Activated naive CD8-positive, alpha-beta T cell treated with anti-CD3 and anti-CD28 coated beads, Interleukin-2, amount 50 U/mL, for 24 hours (primary cell): Measurements from ENCODE around the gene NEK1.
A peak's percentile ranks its signal among the peaks of the same experiment; 100 is the strongest.

Experiments
- ATAC-seq: fragments of 150-1000 bp; cut with Tn5 transposase; one replicate; pipeline ENCODE4 v1.10.0; 2021
- DNase-seq: peaks from one replicate; pipeline ENCODE4 v3.0.0; 2021
- H3K27ac Mint-ChIP-seq: one replicate; pipeline ENCODE4 v1.8.0; 2021; ENCODE audit warnings: mild to moderate bottlenecking, mixed read lengths
- H3K27me3 Mint-ChIP-seq: one replicate; pipeline ENCODE4 v1.8.0; 2021; ENCODE audit warnings: mixed read lengths
- H3K36me3 Mint-ChIP-seq: one replicate; pipeline ENCODE4 v1.8.0; 2021; ENCODE audit warnings: low read depth, mixed read lengths
- H3K4me1 Mint-ChIP-seq: one replicate; pipeline ENCODE4 v1.8.0; 2021; ENCODE audit warnings: mixed read lengths
- H3K4me3 Mint-ChIP-seq: one replicate; pipeline ENCODE4 v1.8.0; 2021; ENCODE audit warnings: mild to moderate bottlenecking, moderate library complexity, mixed read lengths
- H3K9me3 Mint-ChIP-seq: one replicate; pipeline ENCODE4 v1.8.0; 2021; ENCODE audit warnings: mixed read lengths

NEK1 gene, protein sequence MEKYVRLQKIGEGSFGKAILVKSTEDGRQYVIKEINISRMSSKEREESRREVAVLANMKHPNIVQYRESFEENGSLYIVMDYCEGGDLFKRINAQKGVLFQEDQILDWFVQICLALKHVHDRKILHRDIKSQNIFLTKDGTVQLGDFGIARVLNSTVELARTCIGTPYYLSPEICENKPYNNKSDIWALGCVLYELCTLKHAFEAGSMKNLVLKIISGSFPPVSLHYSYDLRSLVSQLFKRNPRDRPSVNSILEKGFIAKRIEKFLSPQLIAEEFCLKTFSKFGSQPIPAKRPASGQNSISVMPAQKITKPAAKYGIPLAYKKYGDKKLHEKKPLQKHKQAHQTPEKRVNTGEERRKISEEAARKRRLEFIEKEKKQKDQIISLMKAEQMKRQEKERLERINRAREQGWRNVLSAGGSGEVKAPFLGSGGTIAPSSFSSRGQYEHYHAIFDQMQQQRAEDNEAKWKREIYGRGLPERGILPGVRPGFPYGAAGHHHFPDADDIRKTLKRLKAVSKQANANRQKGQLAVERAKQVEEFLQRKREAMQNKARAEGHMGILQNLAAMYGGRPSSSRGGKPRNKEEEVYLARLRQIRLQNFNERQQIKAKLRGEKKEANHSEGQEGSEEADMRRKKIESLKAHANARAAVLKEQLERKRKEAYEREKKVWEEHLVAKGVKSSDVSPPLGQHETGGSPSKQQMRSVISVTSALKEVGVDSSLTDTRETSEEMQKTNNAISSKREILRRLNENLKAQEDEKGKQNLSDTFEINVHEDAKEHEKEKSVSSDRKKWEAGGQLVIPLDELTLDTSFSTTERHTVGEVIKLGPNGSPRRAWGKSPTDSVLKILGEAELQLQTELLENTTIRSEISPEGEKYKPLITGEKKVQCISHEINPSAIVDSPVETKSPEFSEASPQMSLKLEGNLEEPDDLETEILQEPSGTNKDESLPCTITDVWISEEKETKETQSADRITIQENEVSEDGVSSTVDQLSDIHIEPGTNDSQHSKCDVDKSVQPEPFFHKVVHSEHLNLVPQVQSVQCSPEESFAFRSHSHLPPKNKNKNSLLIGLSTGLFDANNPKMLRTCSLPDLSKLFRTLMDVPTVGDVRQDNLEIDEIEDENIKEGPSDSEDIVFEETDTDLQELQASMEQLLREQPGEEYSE (N-terminal part only)

DNA sequence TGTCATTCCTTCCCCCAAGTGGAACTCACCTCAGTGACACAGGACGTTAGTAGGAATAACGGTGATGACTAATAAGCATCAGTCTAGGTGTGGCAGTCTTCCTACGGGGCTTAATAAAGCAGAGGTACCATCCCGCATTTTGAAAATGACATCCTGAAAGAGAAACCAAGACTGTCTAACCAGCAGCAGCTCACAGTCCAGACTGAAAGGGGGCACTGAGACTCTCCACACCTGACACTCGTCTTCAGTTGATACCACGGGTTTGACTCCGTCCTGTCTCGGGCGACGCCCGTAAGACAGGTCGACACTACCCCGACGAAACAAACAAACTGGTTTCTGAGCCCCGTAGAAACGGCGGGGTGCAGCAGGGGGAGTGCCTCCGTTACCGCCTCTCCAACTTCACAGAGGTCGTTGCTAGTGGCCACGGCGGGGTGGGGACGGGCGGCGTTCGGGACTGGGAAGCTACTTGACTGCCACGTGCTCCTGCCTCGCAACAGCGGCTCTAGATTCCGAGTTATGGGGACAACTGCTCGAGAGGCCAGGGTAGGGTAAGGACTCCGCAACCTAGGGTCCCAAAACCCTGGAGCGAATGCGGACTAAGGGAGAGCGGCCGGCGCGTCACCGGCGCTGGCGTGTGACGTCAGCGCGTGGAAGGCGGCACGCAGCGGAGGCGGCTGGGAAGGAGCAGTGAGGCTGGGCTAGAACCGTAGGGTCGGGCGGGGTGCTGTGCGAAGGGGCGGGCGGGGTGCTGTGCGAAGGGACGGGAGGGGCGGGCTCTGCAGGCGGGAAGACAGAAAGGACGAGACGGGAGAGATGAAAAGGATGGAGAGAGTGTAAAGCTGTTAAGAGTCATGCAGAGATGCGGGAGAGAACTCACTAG, at the start of gene NEK1:
NEK1 (minus strand) TSS at position 593 of the 880 bp plus-strand sequence. CDS start 9,953 bp downstream, outside the sequence.
- no peaks in the 10 kb centered on the region for H3K27me3 Mint-ChIP-seq
- peaks cover 45% of the 10 kb centered on the region for H3K4me1 Mint-ChIP-seq
- peak; percentile 89 for DNase-seq

DNA sequence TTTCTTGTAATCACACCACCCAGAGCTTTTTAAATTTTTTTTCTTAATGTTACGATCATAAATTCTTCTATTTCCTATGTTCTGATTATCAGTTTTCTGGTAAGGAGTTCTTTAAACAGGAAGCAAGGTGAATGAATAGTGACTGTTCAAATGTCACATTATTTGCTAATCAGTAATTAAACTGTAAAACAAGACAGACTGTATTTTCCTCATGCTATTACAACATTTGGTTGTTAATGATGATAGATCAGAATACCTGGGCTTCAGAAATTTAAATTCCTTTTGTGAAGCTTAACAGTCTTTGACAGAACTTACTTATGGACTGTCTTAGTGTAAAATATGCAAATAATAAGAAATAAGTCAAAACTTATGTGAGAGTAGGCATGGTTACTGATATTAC, 49.4 kb upstream of the NEK1 start:
- DNase-seq (no peak), ATAC-seq (no peak)
- Mint-ChIP-seq H3K27ac (no peak overlapping the region), H3K36me3 (peaks cover 9% of the 10 kb centered on the region), H3K4me3 (peak overlapping the region; percentile 8), H3K4me1 (peaks cover 48% of the 10 kb centered on the region), H3K9me3 (peaks cover 3% of the 10 kb centered on the region), H3K27me3 (no peaks in the 10 kb centered on the region)

More for the DNA sequence above, at the start of gene NEK1:
- Mint-ChIP-seq H3K36me3 (no peaks in the 10 kb centered on the region), H3K4me3 (peak within 1 kb of the TSS; percentile 95), H3K9me3 (no peaks in the 10 kb centered on the region), H3K27ac (peak within 1 kb of the TSS; percentile 98)
- ATAC-seq: peak; percentile 94

DNA sequence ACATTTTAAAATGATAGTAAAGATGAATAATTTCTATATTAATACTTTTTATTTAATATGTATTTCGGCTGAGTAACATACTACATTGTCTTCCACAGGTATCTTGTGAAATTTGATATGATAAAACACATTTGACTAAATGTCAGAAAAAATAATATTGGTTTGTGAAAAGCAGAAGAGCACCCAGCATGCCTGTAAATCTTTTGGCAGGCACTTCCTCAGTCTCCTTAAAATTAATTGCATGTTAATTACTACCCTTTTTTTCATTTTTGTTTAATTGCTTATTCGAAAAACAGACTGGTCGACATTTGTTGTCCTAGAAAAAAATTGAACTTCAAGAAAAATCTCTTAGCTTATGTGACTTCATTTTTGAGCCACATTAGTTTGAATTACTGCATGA, 48.5 kb upstream of the NEK1 start:
- peak overlapping the region; percentile 35 for H3K27ac Mint-ChIP-seq
- DNase-seq: no peak
- peaks cover 48% of the 10 kb centered on the region for H3K4me1 Mint-ChIP-seq
- H3K36me3 Mint-ChIP-seq: peaks cover 2% of the 10 kb centered on the region
- peak overlapping the region; percentile 83 for H3K4me3 Mint-ChIP-seq
- no peaks in the 10 kb centered on the region for H3K27me3 Mint-ChIP-seq
- ATAC-seq: no peak
- no peaks in the 10 kb centered on the region for H3K9me3 Mint-ChIP-seq

DNA sequence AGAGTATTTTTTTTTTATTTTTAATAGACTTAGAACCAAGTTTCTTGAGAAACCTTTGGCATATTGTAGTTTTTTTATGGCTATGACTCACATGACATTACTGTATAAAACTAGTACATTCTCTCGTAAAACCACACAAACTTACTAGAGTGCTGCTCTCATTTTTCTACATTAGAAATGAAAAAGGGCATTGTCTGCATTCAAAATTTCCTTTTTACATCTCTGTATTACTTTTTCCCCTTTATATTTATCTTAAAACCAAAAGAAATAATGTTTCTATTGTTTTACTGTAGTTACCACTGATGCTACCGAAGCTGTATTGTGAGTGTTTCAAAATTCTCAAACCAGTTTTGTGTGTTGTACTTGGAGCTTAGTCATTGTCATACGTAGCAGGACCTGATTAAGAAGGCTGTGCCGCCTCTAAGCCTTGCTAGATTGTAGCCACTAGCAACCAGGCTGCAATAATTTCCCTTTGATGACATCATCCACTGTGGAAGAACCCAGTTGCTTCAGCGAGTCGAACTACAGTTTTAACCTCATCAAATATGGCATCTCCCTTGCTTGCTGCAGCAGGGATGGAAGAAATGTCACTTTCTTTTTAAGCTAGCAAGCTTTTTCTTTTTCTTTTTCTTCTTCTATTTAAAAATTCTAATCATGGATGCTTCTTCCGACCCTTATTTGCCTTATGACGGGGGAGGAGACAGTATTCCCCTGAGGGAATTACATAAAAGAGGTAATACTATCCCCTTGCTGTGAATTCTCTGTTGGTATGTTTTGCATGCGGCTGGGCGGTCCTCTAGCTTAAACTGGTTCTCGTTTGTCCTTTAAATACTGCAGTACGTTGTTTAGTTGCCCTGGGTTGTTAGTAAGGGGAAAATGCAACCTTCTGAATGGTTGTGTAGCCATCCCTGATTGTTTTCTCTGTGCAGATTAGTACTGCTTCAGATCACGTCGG, 47.6 kb upstream of the NEK1 start:
- H3K4me1 Mint-ChIP-seq: peaks cover 39% of the 10 kb centered on the region
- H3K9me3 Mint-ChIP-seq: no peaks in the 10 kb centered on the region
- DNase-seq (peak; percentile 54), ATAC-seq (peak; percentile 100)
- H3K27ac Mint-ChIP-seq: peak overlapping the region; percentile 92
- peak overlapping the region; percentile 83 for H3K4me3 Mint-ChIP-seq
- H3K36me3 Mint-ChIP-seq: peaks cover 5% of the 10 kb centered on the region
- no peaks in the 10 kb centered on the region for H3K27me3 Mint-ChIP-seq

DNA sequence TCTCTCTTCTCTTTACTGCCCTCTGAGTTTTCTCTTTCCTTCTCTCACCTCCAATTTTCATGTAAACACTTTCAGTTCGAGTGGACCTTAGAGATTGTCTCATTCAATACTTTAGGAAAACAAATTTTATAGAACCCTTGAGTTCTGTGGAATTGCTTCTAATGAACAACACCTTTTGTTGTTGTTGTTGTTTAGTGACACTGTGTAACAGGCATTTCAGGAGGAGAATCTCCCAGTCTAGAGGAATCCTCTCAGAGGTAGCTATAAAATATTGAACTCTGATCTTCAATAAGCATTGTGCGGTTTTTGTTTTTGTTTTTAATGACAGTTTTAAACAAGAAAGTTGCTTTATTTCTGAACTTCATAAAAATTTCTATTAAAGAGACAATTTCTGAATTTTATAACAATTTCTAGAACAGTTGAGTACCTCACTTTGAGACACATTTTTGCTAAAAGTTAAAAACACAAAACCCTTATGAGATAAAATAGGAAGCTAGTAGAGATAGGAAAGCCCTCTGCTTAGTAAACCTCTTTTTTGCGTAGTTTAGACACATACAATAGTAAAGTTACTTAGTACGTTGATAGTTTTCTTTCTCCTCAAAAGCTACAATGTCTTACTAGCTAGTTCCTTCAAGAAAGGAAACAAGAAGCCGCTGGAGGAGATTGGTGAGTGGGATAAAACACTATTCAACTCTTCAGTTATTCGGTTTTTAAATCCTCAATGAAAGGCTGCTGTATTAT, 46.8 kb upstream of the NEK1 start:
- H3K27ac Mint-ChIP-seq: peak overlapping the region; percentile 92
- no peak for DNase-seq
- no peaks in the 10 kb centered on the region for H3K27me3 Mint-ChIP-seq
- peak overlapping the region; percentile 83 for H3K4me3 Mint-ChIP-seq
- H3K36me3 Mint-ChIP-seq: peaks cover 5% of the 10 kb centered on the region
- H3K9me3 Mint-ChIP-seq: no peaks in the 10 kb centered on the region
- peaks cover 32% of the 10 kb centered on the region for H3K4me1 Mint-ChIP-seq
- no peak for ATAC-seq

DNA sequence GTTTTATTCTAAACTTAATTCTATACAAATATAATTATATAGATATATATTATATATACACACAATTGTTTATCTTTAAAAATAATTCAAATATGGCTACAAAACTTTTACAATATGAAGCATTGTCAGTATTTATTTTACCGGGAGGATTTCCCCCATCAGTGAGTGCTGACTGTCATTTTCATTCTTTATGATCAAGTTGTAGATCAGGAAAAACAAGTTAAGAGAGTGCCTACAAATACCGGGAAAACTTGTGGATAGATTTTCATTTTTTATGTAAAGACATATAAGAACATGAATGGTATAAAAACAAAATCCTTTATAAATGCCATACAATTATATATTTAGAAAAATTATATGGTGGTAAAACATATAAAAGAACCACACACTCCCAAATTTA, 45.8 kb upstream of the NEK1 start:
- Mint-ChIP-seq H3K27me3 (no peaks in the 10 kb centered on the region), H3K27ac (no peak overlapping the region), H3K4me3 (no peak overlapping the region), H3K9me3 (no peaks in the 10 kb centered on the region), H3K36me3 (peaks cover 4% of the 10 kb centered on the region), H3K4me1 (peaks cover 27% of the 10 kb centered on the region)
- no peak for DNase-seq
- no peak for ATAC-seq

DNA sequence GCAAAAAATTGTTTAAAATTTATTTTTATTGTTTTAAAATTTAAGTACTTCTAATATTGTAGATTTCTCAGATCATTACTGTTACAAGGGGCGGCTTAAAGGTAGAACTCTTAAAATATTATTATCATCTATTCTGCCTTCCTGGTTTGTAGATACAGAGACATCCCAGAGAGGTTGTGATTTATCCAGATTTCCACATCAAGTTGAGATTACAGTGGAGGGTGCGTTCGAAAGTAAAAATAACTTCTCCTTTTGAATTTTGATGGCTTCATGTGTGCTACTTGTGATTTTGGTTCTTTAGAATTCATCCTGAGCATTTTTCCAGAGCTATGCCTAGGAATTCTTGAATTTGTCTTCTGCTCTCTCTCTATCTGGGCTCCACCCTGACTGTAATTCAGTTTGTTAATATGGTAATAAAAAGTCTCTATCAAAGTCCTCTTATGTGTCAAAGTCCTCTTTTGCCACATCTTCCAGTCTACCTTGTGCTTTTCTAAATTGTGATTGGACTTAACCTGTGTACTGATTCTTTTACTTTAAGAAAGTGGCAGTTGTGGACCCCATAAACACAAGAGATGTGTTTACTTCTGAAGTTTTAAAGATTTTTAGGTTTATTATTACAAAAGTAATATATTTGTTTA, 45.2 kb upstream of the NEK1 start:
- Mint-ChIP-seq H3K36me3 (peaks cover 8% of the 10 kb centered on the region), H3K9me3 (no peaks in the 10 kb centered on the region), H3K4me3 (no peak overlapping the region)

DNA sequence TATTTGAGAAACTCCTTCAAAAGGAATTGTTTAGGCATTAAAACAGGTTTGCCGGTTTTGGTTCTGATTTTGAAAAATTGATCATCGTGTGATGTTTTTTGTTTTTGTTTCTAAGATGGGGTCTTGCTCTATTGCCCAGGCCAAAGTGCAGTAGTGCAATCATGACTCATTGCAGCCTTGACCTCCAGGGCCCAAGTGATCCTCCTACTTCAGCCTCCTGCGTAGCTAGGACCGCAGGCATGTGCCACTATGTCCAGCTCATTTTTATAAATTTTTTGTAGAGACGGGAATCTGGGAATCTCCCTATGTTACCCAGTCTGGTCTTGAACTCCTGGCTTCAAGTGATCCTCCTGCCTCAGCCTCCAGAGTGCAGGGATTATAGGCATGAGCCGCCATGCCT, 43.0 kb upstream of the NEK1 start:
- Mint-ChIP-seq H3K27me3 (no peaks in the 10 kb centered on the region), H3K4me3 (no peak overlapping the region), H3K9me3 (no peaks in the 10 kb centered on the region), H3K36me3 (peaks cover 8% of the 10 kb centered on the region), H3K4me1 (peaks cover 34% of the 10 kb centered on the region), H3K27ac (no peak overlapping the region)
- DNase-seq (no peak), ATAC-seq (no peak)

More for the DNA sequence above, 45.2 kb upstream of the NEK1 start:
- Mint-ChIP-seq H3K27ac (no peak overlapping the region), H3K27me3 (no peaks in the 10 kb centered on the region), H3K4me1 (peaks cover 33% of the 10 kb centered on the region)
- ATAC-seq (no peak), DNase-seq (no peak)

DNA sequence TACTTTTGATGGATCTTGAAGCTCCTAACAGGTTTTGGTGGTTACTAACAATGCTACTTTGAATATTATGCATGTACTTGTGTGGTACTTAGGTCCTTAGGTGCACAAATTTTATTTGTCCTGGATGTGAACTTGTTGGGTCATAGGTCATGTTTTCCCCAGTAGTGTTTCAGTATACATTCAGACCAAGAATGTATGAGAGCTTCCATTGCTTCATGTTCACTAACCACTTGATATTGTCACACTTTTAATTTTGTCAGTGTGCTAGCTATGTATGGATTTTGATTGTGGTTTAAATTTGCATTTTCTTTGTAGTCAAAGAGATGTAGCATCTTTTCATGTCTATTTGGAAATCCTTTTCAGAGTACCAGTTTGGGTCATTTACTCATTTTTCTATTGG, 40.2 kb upstream of the NEK1 start:
- H3K9me3 Mint-ChIP-seq: no peaks in the 10 kb centered on the region
- H3K36me3 Mint-ChIP-seq: peaks cover 13% of the 10 kb centered on the region
- H3K4me1 Mint-ChIP-seq: peaks cover 21% of the 10 kb centered on the region
- ATAC-seq (no peak), DNase-seq (no peak)
- H3K4me3 Mint-ChIP-seq: no peak overlapping the region
- no peaks in the 10 kb centered on the region for H3K27me3 Mint-ChIP-seq
- no peak overlapping the region for H3K27ac Mint-ChIP-seq

DNA sequence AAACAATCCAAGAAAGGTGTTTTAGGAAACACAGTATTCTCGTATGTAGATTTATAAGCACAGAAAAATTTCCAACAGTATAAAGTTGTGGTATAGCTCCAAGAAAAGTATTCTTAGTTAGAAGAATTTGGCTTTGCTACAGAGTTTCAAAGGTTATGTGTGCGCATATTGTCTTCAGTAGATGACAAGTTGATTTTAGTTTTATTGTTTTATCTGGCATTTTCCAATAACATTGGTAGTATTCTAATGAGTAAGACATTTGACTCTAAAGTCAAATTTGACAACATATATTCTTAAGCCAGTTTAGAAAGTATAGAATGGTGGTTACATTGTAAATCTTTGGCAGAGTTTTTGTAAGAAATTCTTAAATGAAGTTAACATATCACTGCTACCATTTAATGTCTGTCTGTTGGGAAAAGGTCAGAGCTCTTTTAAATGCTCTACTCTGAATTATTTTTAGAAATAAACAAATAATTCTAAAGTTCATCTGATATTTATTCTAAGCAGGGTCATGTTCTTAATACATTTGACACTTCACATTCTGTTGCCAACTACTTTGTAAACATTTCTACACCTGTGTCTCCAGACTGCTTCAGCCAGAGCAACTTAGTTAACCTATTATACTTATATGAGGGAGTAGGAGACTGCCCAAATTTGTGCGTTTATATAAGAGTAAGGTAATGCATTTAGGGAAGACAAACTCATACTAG, 38.0 kb upstream of the NEK1 start:
- Mint-ChIP-seq H3K27ac (no peak overlapping the region), H3K36me3 (peaks cover 10% of the 10 kb centered on the region), H3K4me1 (peaks cover 21% of the 10 kb centered on the region), H3K9me3 (no peaks in the 10 kb centered on the region), H3K4me3 (no peak overlapping the region), H3K27me3 (no peaks in the 10 kb centered on the region)
- DNase-seq (no peak), ATAC-seq (no peak)

DNA sequence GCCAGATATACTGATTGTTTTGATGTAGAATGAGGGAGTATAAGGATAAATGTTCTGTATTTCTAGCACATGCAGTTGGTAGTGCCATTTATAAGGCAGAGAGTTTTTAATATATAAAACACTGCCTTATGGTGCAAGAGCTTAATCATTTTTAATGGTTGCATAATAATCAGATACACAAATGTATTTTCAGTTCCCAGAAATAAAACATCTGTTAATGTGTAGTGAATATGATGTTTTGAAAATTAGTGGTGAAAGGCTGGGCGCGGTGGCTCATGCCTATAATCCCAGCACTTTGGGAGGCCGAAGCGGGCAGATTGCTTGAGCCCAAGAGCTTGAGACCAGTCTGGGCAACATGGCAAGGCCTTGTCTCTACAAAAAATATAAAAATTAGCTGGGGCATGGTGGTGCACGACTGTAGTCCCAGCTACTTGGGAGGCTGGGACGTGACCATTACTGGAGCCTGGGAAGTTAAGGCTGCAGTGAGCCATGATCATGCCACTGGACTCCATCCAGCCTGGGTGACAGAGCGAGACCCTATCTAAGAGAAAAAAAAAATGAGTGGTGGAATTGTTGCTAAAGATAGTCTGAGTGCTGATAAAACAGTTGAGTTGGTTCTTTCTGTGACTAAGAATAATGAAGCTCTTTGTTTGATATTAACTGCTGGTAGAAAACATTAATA, 37.3 kb upstream of the NEK1 start:
- no peak for ATAC-seq
- Mint-ChIP-seq H3K36me3 (peaks cover 10% of the 10 kb centered on the region), H3K27ac (no peak overlapping the region), H3K4me3 (no peak overlapping the region), H3K9me3 (no peaks in the 10 kb centered on the region), H3K4me1 (peaks cover 21% of the 10 kb centered on the region), H3K27me3 (no peaks in the 10 kb centered on the region)
- no peak for DNase-seq
